Measurements from ENCODE around the gene IL20.

Gene IL20, protein sequence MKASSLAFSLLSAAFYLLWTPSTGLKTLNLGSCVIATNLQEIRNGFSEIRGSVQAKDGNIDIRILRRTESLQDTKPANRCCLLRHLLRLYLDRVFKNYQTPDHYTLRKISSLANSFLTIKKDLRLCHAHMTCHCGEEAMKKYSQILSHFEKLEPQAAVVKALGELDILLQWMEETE

DNA sequence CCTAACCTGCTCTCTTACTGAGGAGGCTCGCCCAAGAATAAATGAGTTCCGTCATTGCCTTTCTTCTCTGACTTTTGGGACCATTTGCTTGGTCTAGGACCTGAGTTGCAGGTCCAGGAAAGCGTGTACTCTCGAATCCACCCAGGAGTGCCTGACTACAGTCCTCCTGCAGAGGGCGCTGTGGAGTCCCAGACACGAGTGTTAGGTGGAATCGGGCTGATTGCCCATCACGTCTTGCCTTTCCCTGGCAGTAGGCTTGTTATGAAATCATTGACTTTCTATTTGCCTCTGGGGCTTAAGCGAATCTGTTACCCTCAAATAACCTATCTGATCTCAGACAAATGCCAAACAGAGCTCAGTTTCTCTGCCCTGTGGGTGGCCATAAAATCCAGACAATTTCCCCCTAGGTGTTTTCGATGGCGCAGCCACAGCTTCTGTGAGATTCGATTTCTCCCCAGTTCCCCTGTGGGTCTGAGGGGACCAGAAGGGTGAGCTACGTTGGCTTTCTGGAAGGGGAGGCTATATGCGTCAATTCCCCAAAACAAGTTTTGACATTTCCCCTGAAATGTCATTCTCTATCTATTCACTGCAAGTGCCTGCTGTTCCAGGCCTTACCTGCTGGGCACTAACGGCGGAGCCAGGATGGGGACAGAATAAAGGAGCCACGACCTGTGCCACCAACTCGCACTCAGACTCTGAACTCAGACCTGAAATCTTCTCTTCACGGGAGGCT is at the start of gene IL20:
Gene IL20, plus strand, starts transcription at position 685 of the 733 bp plus-strand sequence. CDS start 230 bp downstream, outside the sequence.
- DNase-seq (ENCODE audit: low read depth): peak; percentile 53

DNA sequence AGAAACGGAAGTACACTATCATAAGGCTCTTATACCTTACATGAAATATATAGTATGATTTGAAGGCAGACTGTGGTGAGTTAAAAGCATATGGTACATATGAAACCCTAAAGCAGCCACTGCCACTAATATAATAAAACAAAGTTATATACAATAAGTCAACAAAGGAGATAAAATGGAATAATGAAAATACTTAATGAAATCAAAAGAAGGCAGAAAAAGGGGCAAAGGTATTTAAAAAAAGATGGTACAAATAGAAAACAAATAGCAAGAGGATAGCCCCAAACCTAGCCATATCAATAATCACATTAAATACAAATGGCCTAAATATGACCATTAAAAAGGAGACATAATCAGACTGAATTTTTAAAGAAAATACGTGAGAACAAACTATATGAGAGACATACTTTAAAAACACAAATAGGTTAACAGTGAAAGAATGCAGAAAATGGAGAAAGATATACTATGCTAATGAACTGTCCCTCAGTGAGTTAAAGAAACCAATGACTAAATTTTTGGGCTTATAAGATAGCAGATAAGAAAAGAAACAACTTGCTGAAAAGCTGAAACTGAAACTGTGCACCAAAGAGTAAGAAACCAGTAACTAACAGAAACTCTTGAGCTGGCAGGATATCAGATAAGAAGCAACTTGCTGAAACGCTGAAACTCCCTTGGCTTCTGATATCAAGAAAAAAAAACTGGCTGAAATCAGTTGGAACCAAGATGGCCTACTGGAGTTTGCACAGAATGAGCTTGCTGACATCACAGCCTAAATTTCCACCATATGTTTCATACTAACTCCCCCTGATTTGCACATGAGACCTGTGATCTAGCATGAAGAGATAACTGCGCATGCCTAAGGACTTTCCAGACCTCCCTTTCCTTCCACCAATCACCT is 48.8 kb upstream of the IL20 start:
- no peak for DNase-seq (ENCODE audit: low read depth)

DNA sequence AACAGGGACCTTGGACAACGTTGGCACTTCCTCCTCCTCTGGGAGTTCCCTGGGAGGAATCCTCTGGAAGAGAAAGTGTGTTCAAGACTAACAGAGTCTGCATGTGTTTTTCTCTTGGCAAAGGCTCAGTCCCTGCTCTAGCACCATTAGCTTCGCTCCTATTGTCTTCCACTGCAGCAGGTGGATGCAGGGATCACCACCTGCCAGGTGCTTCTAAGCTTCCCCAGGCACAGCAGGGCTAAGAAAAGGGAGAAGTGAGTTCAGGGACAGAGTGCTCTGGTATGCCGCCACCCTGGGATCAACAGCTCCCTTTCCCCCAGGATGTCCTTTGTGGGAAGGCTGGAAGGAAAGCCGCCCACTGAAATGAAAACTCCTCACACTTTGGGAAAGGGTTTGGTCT is 43.9 kb upstream of the IL20 start:
- DNase-seq (ENCODE audit: low read depth): no peak

GRCh38 chr1:206823727-206824126 is 41.7 kb upstream of the IL20 start:
- DNase-seq (ENCODE audit: low read depth): no peak

- no peak for DNase-seq (ENCODE audit: low read depth)
Observed at GRCh38 chr1:206824331-206824730, 41.1 kb upstream of the IL20 start.

DNA sequence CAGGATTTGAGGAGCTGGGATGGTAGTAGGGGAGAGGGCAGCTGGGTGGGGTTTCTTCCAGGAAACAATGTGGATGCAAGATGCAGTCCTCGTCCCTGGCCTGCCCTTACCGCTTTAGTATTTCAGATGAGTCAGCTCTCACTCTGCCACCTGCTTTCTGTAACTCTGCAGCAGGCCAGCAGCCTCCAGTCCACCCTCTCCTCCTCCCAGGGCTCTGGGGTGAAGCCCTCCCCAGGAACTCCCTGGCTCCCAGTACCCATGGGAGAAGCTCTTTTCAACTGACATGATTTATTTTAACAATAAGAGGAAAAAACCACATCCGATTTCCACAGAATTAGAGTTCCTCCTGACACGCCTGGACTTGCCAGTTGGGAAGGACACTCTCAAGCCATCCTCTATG is 39.0 kb upstream of the IL20 start:
- no peak for DNase-seq (ENCODE audit: low read depth)

DNA sequence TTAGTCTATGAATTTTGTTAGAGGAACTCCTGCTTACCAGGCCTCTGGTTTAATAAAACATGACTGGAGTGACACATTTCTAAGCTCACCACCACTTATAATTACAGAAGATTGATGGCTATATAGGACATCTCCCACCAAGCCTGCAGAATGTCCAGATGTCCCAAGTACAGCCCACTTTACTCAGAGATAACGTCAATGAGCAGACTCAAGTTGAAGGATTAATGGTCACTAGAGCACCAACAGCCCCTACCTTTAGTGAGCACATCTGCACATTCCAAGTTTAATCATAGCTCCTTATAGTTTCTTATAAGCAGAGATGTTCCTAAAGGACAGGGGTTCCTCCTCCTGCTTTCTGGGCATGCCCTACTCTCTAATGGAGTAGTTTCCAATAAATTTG is 37.4 kb upstream of the IL20 start:
- DNase-seq (ENCODE audit: low read depth): no peak

DNA sequence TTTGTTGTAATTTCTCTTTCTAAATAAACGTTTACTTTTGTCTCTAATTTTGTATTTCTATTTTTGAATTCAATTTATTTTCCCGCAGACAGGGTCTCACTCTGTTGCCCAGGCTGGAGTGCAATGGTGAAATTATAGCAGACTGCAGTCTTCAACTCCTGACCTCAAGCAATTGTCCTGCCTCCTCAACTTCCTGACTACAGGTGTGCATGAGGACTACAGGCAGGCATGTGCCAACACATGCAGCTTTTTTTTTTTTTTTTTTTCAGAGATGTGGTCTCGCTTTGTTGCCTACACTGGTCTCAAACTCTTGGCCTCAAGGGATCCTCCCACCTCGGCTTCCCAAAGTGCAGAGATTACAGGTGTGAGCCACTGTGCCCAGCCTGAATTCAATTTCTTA is 36.7 kb upstream of the IL20 start:
- no peak for DNase-seq (ENCODE audit: low read depth)

DNA sequence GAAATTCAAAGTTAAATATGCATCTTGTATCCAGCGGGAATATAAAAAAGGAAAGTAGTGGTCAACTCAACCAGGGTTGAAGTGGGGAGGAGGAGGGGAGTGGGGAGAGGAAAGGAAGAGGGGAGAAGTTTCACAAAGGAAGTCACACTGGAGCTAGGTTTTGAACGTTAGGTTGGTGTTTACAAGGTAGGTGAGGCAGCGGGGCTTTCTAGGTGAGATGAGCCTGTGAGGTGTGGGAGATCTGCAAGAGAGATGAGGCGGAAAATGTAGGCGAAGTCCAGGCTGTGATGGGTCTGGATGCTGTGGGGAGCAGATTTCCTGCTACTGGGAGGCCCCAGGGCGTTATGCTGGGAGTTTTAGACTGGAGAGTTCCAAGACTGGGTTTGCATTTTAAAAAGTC is 36.1 kb upstream of the IL20 start:
- DNase-seq (ENCODE audit: low read depth): no peak

DNA sequence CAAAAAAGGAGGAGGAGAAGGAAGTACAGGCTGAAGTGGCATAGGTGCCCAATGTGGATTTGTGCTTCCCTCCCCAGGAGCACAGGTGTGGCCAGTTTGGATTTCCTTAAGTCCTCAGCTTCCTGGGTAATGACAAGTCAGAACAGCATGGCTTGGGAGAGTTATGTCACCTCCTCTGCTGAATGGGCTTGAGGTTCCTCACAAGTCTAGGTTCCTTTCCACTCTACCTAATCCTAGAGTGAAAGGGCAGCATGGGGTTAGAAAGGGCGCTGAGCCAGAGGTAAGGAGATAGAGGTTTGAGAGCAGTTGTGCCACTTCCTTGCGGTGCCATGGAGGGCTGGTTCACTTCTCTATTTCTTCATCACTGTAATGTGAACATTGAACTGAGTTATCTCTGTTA is 35.5 kb upstream of the IL20 start:
- DNase-seq (ENCODE audit: low read depth): no peak

DNA sequence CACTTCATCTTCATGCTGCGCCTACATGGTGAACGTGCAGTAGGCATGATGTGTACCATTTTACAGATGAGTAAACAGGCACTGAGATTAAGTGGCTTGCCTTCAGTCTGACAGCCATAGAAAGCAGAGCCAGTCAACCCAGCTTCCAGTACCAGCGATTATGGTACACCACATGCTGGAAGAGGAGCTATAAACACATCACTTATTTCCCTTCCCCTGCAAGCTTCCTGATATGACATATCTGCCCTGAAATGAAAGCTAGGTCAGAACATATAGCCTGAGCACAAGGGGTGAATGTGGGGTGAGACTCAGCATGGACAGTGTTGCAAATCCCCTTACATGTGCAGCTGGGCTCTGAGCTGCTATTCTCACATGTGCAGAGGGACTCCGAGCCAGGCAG is 33.8 kb upstream of the IL20 start:
- DNase-seq (ENCODE audit: low read depth): no peak

DNA sequence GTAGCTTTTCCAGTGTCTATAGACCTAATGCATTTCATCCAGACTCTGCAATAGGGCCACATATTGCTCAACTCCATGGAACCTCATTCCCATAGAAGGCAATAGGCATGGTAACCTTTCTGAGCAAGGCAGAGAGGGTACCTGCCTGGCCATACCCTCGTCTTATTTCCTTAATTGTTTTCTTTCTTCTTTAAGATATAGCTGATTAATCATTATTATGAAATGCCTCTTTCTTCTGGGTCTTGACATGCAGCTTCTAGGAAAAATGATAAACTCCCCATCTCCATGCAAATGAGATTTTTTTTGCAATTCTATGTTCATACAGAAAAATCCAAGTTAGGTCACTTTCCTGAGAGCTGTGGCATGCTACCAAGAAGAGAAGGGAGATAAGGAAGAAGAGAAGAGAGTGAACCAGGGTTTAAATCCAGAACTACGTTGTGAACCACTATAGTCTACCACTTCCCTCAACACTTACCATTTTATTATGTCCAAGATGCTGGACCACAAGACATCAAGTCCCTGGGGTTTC is 33.0 kb upstream of the IL20 start:
- no peak for DNase-seq (ENCODE audit: low read depth)

DNA sequence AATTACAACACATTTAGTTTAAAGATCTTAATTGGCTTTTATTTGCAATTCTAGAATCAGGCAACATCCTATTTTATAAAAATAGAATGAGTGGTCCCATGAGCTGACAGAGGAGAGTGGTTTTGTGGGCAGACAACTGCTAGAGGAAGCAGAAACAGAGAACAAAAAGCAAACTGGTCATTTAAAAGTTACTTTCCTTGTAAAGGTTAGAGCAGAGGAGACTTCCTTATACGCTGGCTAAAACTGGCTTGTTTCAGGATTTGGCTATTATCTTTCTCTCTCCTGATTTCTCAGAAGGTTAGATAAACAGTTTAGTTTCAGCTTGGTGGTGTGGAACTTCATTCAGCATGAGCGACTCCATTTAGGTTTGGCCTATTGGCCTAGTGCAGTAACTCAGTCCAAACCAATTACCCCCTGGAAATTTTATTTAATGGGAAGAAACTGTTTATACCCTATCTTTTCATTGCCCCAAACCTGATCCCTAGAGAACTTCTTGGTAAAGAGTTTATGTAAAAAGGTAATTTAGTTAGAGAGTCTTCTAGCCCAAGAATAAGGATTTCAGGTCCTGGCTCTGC is 32.2 kb upstream of the IL20 start:
- no peak for DNase-seq (ENCODE audit: low read depth)

- no peak for DNase-seq (ENCODE audit: low read depth)
Observed at GRCh38 chr1:206833801-206834200, 31.6 kb upstream of the IL20 start.

DNA sequence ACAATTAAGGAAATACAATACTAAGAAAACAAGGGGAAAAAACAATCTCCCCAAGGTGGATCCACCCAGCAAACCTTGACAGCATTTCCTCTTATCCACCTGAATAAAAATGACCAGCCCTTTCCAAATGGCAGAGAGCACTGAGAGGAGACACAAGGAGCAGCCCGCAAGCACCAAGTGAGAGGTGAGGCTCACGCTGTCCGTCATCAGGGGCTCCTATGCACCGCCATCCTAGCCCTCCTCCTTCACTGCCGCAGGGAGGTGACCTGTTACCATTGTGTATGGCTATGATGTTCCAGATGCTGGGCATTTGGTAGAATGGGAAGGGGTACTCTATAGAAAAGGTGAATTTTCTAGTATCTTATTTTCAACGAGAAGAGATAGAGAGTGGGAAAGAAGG is 31.2 kb upstream of the IL20 start:
- DNase-seq (ENCODE audit: low read depth): no peak

DNA sequence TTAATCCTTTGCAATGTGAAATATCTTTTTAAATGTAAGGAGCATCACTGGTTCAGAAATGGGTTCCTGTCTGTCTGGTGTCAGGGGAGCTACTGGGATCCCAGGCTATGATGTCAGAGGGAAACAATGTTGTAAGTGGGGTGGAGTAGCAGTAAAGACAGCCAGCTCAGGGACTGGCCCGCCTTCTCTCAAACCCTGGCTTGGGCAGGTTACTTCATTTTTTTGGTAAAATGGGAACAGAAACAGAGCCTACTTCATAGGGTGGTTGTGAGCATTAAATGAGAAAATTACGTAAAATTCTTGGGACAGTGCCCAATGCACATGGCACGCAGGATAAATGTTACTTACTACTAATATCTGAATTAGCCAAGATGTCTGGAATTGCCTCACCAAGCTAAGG is 30.7 kb upstream of the IL20 start:
- DNase-seq (ENCODE audit: low read depth): no peak

- no peak for DNase-seq (ENCODE audit: low read depth)
Observed at GRCh38 chr1:206835186-206835585, 30.2 kb upstream of the IL20 start.

GRCh38 chr1:206836111-206836510 is 29.3 kb upstream of the IL20 start:
- no peak for DNase-seq (ENCODE audit: low read depth)

DNA sequence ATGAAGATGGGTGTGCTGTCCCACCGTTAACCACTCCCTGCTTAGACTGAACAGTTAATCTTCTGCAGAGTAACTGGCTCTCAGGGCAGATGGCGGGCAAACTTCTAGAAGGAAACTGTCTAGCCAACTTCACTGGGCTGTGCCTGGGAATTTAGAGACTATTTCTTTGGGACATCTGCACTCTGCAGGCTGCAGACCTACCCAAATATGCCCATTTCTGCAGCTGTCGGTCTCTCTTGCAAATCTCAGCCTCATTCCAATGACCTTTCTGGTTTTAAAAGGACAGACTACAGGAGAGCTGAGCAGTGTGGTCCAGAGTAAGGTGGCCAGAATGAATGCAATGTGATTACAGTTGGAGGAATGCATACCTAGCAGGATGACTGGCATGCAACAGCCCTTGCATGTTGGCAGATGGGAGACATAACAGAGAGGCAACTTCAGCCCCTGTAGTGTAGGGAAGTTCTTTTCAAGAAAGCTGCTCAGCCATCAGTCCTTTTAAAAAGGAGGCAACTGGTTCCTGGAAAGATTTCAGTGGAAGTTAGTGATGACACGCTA is 26.3 kb upstream of the IL20 start:
- no peak for DNase-seq (ENCODE audit: low read depth)

DNA sequence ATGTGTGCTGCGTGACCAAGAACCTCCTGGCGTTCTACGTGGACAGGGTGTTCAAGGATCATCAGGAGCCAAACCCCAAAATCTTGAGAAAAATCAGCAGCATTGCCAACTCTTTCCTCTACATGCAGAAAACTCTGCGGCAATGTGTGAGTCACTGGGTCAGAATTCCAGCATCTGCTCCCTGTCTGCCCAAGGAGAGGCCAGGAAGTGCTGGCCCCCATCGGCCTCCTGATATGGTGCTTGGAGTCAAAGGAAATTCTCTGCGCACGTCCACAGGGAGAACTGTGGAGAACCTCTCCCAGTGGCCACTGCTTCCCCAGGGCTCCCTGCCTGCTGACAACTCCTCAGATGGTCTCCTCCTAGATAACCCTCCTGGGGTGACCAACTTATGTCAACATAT is 25.6 kb upstream of the IL20 start:
- no peak for DNase-seq (ENCODE audit: low read depth)

DNA sequence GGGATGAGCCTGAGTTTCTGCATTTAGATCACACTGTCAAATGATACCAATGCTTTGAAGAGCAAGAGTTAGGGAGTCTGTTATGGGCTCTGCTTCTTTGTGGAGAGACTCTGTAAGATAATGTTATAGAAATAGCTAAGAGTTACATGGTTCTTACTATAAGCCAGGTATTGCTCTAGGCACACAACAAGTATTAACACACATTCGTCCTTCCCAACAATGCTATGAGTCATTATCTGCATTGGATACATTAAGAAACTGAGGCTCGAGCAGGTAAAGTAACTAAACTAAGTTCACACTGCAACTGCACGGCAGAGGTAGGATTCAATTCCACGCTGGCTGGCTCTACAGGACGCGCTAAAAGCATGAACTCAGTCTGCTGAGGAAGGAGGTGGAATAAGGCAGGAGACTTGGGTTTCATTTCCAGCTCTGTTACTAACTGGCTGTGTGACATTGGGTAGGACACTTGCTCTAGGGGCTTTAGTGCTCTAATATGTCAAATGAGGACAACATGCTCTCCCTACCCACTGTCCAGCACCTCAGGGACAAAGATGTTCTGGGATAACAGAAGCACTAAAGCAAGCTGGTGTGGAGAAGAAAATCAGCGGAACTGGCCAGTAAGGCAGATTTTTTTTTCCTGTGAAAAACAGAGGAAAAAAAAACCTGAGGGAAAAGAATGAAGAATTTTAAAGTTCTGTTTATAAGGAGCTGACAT is 23.7 kb upstream of the IL20 start:
- DNase-seq (ENCODE audit: low read depth): no peak

DNA sequence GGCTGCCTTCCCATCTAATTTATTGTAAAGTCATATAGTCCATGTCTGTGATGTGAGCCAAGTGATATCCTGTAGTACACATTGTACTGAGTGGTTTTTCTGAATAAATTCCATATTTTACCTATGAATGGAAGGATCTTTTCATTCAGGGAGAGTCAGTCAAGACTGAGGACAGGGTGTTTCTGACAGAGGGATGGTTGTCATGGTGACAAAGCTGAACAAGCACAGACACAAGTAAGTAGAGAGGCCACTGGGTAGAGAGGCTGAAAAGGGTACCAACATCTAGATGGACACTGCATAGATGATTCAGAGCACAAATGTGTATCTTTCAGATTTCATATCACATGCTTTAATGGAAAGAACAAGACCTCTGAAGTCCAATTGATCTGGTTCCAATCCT is 22.6 kb upstream of the IL20 start:
- DNase-seq (ENCODE audit: low read depth): no peak
